HEK293 (cell line): ENCODE results near the gene NID2.

Experiments used
- CTCF ChIA-PET: fragments of 350-600 bp; formaldehyde crosslinking; extraction: SDS; loops from one replicate; lab custom pipeline; 2021; ENCODE audit warnings: antibody characterized with exemption; lab: Yijun Ruan, JAX
- POLR2A ChIA-PET: fragments of 300-600 bp; formaldehyde crosslinking; extraction: SDS; loops from one replicate; lab custom pipeline; 2020; ENCODE audit warnings: antibody characterized with exemption, inconsistent platforms; lab: Yijun Ruan, JAX
- H3K27ac ChIP-seq: fragments of 200-500 bp; sonication (Bioruptor generic); 2 replicates; pipeline ENCODE4 v1.5.1; 2014; ENCODE audit warnings: low read depth, low read length, control low read depth, inconsistent platforms; ENCODE audit errors: extremely low read depth
- H3K36me3 ChIP-seq, 2 experiments: fragments of 200-500 bp in 1 of 2; sonication (Bioruptor generic) in 1 of 2; 1 replicate in 1 of 2; 2 replicates in 1 of 2; pipeline ENCODE4 v1.5.1; 2014 to 2017; ENCODE audit warnings: inconsistent platforms in 2 of 2, low read length in 2 of 2; ENCODE audit not compliant: control insufficient read depth in 2 of 2, insufficient read depth in 1 of 2
- H3K4me1 ChIP-seq: fragments of 200-500 bp; sonication (Bioruptor generic); 2 replicates; pipeline ENCODE4 v1.5.1; 2014; ENCODE audit warnings: mild to moderate bottlenecking, low read length, inconsistent platforms; ENCODE audit not compliant: control insufficient read depth, insufficient read depth
- H3K4me3 ChIP-seq: 2 replicates; pipeline ENCODE4 v1.5.1; 2011; ENCODE audit warnings: low read depth, mild to moderate bottlenecking, control low read depth, low read length, moderate library complexity
- H3K9me3 ChIP-seq: fragments of 200-500 bp; sonication (Bioruptor generic); 2 replicates; pipeline ENCODE4 v1.5.1; 2014; ENCODE audit warnings: low read depth, low read length, inconsistent platforms; ENCODE audit not compliant: control insufficient read depth, insufficient read depth
- IKZF3 ChIP-seq: fragments of 450-650 bp; IDR thresholded peaks from 2 replicates; pipeline ENCODE4 v1.5.0; 2018; ENCODE audit warnings: missing biosample characterization, mild to moderate bottlenecking, missing genetic modification characterization, moderate library complexity
- KLF16 ChIP-seq: fragments of 450-650 bp; formaldehyde crosslinking; IDR thresholded peaks from 2 replicates; pipeline ENCODE4 v1.5.1; 2017; ENCODE audit warnings: missing biosample characterization, missing genetic modification characterization
- REPIN1 ChIP-seq: fragments of 450-650 bp; formaldehyde crosslinking; IDR thresholded peaks from 2 replicates; pipeline ENCODE4 v1.5.1; 2017; ENCODE audit warnings: missing biosample characterization, missing genetic modification characterization, low read depth
- SCRT2 ChIP-seq: fragments of 450-650 bp; formaldehyde crosslinking; IDR thresholded peaks from 2 replicates; pipeline ENCODE4 v1.5.1; 2016; ENCODE audit warnings: missing biosample characterization, missing genetic modification characterization
- WT1 ChIP-seq: fragments of 450-650 bp; formaldehyde crosslinking; IDR thresholded peaks from 2 replicates; pipeline ENCODE4 v1.5.1; 2016; ENCODE audit warnings: missing biosample characterization, missing genetic modification characterization
- ZNF146 ChIP-seq: fragments of 450-650 bp; formaldehyde crosslinking; IDR thresholded peaks from 2 replicates; pipeline ENCODE4 v1.5.1; 2016; ENCODE audit warnings: missing biosample characterization, missing genetic modification characterization
- ZNF211 ChIP-seq: fragments of 450-650 bp; formaldehyde crosslinking; IDR thresholded peaks from 2 replicates; pipeline ENCODE4 v1.5.1; 2016; ENCODE audit warnings: low read depth, missing biosample characterization, missing genetic modification characterization
- ZNF404 ChIP-seq: fragments of 450-650 bp; formaldehyde crosslinking; IDR thresholded peaks from 2 replicates; pipeline ENCODE4 v1.5.1; 2017; ENCODE audit warnings: missing biosample characterization, missing genetic modification characterization
- ZNF510 ChIP-seq: fragments of 450-650 bp; formaldehyde crosslinking; IDR thresholded peaks from 2 replicates; pipeline ENCODE4 v1.5.1; 2018; ENCODE audit warnings: mild to moderate bottlenecking, missing genetic modification characterization, missing biosample characterization; ENCODE audit not compliant: insufficient replicate concordance
- ZNF530 ChIP-seq: fragments of 450-650 bp; formaldehyde crosslinking; IDR thresholded peaks from 2 replicates; pipeline ENCODE4 v1.5.1; 2016; ENCODE audit warnings: low read depth, missing biosample characterization, missing genetic modification characterization
- ZNF571 ChIP-seq: fragments of 450-650 bp; formaldehyde crosslinking; IDR thresholded peaks from 2 replicates; pipeline ENCODE4 v1.5.0; 2017; ENCODE audit warnings: missing biosample characterization, missing genetic modification characterization
- ZNF677 ChIP-seq: fragments of 450-650 bp; IDR thresholded peaks from 2 replicates; pipeline ENCODE4 v1.5.0; 2018; ENCODE audit warnings: missing biosample characterization, mild to moderate bottlenecking, missing genetic modification characterization, moderate library complexity
- ZXDB ChIP-seq: fragments of 450-650 bp; formaldehyde crosslinking; IDR thresholded peaks from 2 replicates; pipeline ENCODE4 v1.5.1; 2016; ENCODE audit warnings: missing biosample characterization, missing genetic modification characterization
- TF ChIP-seq, protein P1 (sequence below): fragments of 450-650 bp; formaldehyde crosslinking; IDR thresholded peaks from 2 replicates; pipeline ENCODE4 v1.5.1; 2016; ENCODE audit warnings: missing biosample characterization, missing genetic modification characterization
- TF ChIP-seq, protein P2 (sequence below): fragments of 450-650 bp; formaldehyde crosslinking; IDR thresholded peaks from 2 replicates; pipeline ENCODE4 v1.5.1; 2016; ENCODE audit warnings: missing biosample characterization, missing genetic modification characterization
- TF ChIP-seq, protein P3 (sequence below): fragments of 450-650 bp; formaldehyde crosslinking; IDR thresholded peaks from 2 replicates; pipeline ENCODE4 v1.5.1; 2016; ENCODE audit warnings: missing biosample characterization, missing genetic modification characterization
- TF ChIP-seq, protein P4 (sequence below): fragments of 450-650 bp; formaldehyde crosslinking; IDR thresholded peaks from 2 replicates; pipeline ENCODE4 v1.5.1; 2017; ENCODE audit warnings: missing biosample characterization, missing genetic modification characterization
- TF ChIP-seq, protein P5 (sequence below): fragments of 450-650 bp; formaldehyde crosslinking; IDR thresholded peaks from 2 replicates; pipeline ENCODE4 v1.5.1; 2016; ENCODE audit warnings: missing biosample characterization, missing genetic modification characterization

Gene NID2

DNA sequence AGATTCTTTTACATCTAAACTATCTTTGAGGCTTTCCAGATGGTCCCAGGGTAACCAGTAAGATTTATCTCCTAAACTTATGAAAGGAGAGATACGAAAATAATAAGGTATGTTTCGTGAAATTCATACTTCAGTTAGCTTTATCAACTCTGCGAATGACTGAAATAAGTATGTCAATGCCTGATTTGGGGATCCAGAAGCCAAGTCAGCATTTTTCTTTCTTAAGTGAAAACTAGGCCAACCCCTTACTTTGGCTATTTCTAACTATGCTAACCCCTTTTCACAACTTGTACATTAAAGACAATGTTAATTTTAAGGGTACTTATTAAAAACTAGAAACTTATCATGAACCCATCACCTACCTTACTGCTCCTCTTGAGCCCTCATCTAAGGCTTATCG lies 26.9 kb upstream of the NID2 start:
- CTCF ChIA-PET = no interaction called here
- Histone ChIP-seq H3K4me3 (no peak overlapping the region), H3K27ac (no peak overlapping the region), H3K4me1 (no peaks in the 10 kb centered on the region)
- TF ChIP-seq ZNF510 = no peak
- TF ChIP-seq, all 188 proteins: peak for 0
- Histone ChIP-seq H3K36me3 (no peaks in the 10 kb centered on the region), H3K9me3 (no peaks in the 10 kb centered on the region)
- POLR2A ChIA-PET = no interaction called here

DNA sequence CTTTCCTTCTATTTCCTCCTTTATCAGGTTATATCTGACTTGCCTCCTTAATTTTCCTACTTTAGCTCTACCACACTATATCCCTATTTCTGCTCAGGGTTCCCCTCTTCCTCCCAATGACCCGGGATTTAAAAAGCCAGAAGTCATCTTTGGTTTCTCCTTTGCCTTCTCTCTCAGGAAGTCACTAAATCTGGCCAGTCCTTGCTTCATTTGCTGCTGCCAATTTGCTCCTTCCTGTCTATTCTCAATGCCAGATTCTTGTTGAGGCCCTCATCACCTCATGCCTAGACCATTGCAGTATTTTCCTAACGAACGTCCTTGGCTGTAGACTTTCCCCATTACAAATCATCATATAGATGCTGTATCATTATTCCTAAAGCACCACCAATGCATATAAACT lies 26.5 kb upstream of the NID2 start:
- ChIA-PET CTCF (no interaction called here), POLR2A (no interaction called here)

DNA sequence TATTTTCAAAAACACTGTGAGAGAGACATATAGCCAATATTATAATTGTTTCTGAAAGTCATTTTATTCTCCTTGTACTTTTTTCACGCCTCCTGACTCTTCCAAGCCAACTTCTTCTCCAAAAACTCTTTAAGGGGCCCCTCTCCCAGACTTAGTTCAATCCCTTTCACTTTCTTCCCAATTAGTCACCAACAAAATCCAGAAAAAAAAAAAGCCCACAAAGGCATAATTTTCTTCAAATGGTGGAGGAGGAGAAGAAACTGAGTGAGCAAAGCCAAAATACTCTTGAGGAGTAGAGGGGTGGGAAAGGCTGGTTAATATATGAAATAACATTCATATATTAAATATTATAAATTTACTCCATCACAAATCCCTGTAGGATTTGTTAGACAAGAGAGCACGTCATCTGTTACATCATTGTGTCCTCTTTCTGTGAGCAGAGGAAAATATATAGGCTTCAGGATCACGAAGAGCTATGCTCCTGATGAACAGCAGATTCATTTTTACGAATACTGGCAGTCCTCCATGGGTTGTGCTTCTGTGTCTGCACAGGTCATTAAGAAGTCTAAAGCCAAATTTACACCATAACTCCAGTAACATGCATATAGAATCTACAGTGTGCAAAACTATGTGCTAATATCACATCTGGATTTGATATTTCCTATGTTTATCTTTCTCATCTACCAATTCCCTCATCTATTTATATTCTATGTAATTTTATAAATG lies 25.9 kb upstream of the NID2 start:
- Histone ChIP-seq H3K4me3 (no peak overlapping the region), H3K9me3 (no peaks in the 10 kb centered on the region), H3K4me1 (no peaks in the 10 kb centered on the region), H3K36me3 (no peaks in the 10 kb centered on the region), H3K27ac (no peak overlapping the region)
- no peak for TF ChIP-seq ZXDB (tag by site-specific recombination)
- TF ChIP-seq ZNF404 (tag by site-specific recombination) = no peak
- TF ChIP-seq ZNF677 (tag by site-specific recombination) = no peak
- TF ChIP-seq, protein P1, sequence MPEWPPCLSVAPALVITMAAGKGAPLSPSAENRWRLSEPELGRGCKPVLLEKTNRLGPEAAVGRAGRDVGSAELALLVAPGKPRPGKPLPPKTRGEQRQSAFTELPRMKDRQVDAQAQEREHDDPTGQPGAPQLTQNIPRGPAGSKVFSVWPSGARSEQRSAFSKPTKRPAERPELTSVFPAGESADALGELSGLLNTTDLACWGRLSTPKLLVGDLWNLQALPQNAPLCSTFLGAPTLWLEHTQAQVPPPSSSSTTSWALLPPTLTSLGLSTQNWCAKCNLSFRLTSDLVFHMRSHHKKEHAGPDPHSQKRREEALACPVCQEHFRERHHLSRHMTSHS (tag by site-specific recombination) = no peak
- TF ChIP-seq, protein P2, sequence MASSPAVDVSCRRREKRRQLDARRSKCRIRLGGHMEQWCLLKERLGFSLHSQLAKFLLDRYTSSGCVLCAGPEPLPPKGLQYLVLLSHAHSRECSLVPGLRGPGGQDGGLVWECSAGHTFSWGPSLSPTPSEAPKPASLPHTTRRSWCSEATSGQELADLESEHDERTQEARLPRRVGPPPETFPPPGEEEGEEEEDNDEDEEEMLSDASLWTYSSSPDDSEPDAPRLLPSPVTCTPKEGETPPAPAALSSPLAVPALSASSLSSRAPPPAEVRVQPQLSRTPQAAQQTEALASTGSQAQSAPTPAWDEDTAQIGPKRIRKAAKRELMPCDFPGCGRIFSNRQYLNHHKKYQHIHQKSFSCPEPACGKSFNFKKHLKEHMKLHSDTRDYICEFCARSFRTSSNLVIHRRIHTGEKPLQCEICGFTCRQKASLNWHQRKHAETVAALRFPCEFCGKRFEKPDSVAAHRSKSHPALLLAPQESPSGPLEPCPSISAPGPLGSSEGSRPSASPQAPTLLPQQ = no peak
- no peak for TF ChIP-seq IKZF3 (tag by site-specific recombination)
- no peak for TF ChIP-seq SCRT2
- TF ChIP-seq ZNF211 = no peak
- no peak for TF ChIP-seq ZNF571 (tag by site-specific recombination)
- ChIA-PET POLR2A (no interaction called here), CTCF (interaction anchor here (1.0 kb wide), 1 partner anchor 8 kb away, joined by 3 read pairs; no protein-coding TSS in a partner anchor)

More for the DNA sequence above, 26.5 kb upstream of the NID2 start:
- no peaks in the 10 kb centered on the region for H3K4me1 ChIP-seq
- TF ChIP-seq ZNF146 (tag by site-specific recombination) = no peak
- TF ChIP-seq, protein P3, sequence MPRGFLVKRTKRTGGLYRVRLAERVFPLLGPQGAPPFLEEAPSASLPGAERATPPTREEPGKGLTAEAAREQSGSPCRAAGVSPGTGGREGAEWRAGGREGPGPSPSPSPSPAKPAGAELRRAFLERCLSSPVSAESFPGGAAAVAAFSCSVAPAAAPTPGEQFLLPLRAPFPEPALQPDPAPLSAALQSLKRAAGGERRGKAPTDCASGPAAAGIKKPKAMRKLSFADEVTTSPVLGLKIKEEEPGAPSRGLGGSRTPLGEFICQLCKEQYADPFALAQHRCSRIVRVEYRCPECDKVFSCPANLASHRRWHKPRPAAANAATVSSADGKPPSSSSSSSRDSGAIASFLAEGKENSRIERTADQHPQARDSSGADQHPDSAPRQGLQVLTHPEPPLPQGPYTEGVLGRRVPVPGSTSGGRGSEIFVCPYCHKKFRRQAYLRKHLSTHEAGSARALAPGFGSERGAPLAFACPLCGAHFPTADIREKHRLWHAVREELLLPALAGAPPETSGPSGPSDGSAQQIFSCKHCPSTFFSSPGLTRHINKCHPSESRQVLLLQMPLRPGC (tag by site-specific recombination) = no peak
- TF ChIP-seq, protein P4, sequence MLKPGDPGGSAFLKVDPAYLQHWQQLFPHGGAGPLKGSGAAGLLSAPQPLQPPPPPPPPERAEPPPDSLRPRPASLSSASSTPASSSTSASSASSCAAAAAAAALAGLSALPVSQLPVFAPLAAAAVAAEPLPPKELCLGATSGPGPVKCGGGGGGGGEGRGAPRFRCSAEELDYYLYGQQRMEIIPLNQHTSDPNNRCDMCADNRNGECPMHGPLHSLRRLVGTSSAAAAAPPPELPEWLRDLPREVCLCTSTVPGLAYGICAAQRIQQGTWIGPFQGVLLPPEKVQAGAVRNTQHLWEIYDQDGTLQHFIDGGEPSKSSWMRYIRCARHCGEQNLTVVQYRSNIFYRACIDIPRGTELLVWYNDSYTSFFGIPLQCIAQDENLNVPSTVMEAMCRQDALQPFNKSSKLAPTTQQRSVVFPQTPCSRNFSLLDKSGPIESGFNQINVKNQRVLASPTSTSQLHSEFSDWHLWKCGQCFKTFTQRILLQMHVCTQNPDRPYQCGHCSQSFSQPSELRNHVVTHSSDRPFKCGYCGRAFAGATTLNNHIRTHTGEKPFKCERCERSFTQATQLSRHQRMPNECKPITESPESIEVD = no peak
- TF ChIP-seq ZNF530 (tag by site-specific recombination) = no peak
- no peak for TF ChIP-seq REPIN1 (tag by site-specific recombination)
- TF ChIP-seq, protein P5, sequence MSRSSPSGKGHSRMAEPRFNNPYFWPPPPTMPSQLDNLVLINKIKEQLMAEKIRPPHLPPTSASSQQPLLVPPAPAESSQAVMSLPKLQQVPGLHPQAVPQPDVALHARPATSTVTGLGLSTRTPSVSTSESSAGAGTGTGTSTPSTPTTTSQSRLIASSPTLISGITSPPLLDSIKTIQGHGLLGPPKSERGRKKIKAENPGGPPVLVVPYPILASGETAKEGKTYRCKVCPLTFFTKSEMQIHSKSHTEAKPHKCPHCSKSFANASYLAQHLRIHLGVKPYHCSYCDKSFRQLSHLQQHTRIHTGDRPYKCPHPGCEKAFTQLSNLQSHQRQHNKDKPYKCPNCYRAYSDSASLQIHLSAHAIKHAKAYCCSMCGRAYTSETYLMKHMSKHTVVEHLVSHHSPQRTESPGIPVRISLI (tag by site-specific recombination) = no peak
- no peak for TF ChIP-seq KLF16 (tag by site-specific recombination)
- TF ChIP-seq WT1 (tag by site-specific recombination) = no peak
- no peak overlapping the region for H3K27ac ChIP-seq
- no peaks in the 10 kb centered on the region for H3K9me3 ChIP-seq
- no peak overlapping the region for H3K4me3 ChIP-seq
- H3K36me3 ChIP-seq = no peaks in the 10 kb centered on the region
